H1 (cell line): ENCODE data around the gene PITX1. TPM values are rescaled to one million over a fixed set of nuclear protein-coding genes. Genes with fewer than 3 reads are reported as not detected.

Source experiments
- CTCF ChIA-PET: fragments of 300-600 bp; sonication (Branson Sonifier 250); formaldehyde crosslinking; loops from one replicate; lab custom pipeline; 2021; ENCODE audit not compliant: partially characterized antibody; lab: Charles Lee
- POLR2A ChIA-PET: fragments of 300-600 bp; sonication (Branson Sonifier 250); formaldehyde crosslinking; loops from one replicate; lab custom pipeline; 2021; ENCODE audit warnings: inconsistent platforms; ENCODE audit not compliant: partially characterized antibody; lab: Charles Lee
- DNase-seq, 2 experiments: peaks; one replicate each; pipeline versions ENCODE4 v3.0.0 to v3.0.0-alpha.2; 2010 to 2022; ENCODE audit warnings: low spot score in 2 of 2, low read depth in 1 of 2, mixed read lengths in 1 of 2
- FAIRE-seq: peaks from 2 replicates; lab custom pipeline; 2011; peaks lifted over from hg19 to GRCh38; lab: Jason Lieb, UNC
- H2AFZ ChIP-seq: 2 replicates; pipeline ENCODE4 v1.8.1; 2012; ENCODE audit warnings: low read length, inconsistent platforms
- H2AK5ac ChIP-seq: 2 replicates; pipeline ENCODE4 v1.6.1; 2013; ENCODE audit warnings: low read depth, low read length
- H2BK120ac ChIP-seq: replicated peaks from 2 replicates; pipeline ENCODE3; 2013; ENCODE audit warnings: low read depth, low read length, inconsistent platforms
- H2BK12ac ChIP-seq: 2 replicates; pipeline ENCODE4 v1.6.1; 2013; ENCODE audit warnings: low read depth, low read length
- H2BK15ac ChIP-seq: 2 replicates; pipeline ENCODE4 v1.6.1; 2013; ENCODE audit warnings: low read length
- H2BK20ac ChIP-seq: 2 replicates; pipeline ENCODE4 v1.6.1; 2013; ENCODE audit warnings: low read length
- H2BK5ac ChIP-seq: 2 replicates; pipeline ENCODE4 v1.6.1; 2013; ENCODE audit warnings: low read depth, low read length
- H3K14ac ChIP-seq: 2 replicates; pipeline ENCODE4 v1.6.1; 2013; ENCODE audit warnings: inconsistent platforms; ENCODE audit not compliant: insufficient read length
- H3K18ac ChIP-seq: 2 replicates; pipeline ENCODE4 v1.6.1; 2013; ENCODE audit warnings: low read length; ENCODE audit errors: extremely low read depth
- H3K23ac ChIP-seq: 2 replicates; pipeline ENCODE4 v1.6.1; 2013; ENCODE audit warnings: inconsistent platforms; ENCODE audit not compliant: insufficient read length
- H3K23me2 ChIP-seq: 2 replicates; pipeline ENCODE4 v1.6.1; 2013; ENCODE audit warnings: low read depth, low read length
- H3K27ac ChIP-seq: 2 replicates; pipeline ENCODE4 v1.6.1; 2011; ENCODE audit warnings: low read depth, low read length, inconsistent platforms
- H3K27me3 ChIP-seq, 4 experiments: replicated peaks in 1 of 4; 1 replicate in 1 of 4; 2 replicates in 3 of 4; pipeline versions ENCODE4 v1.6.1 to v1.8.1; 2011 to 2013; ENCODE audit warnings: low read length in 3 of 4, mild to moderate bottlenecking in 3 of 4, inconsistent platforms in 2 of 4, mixed read lengths in 2 of 4, moderate library complexity in 1 of 4; ENCODE audit not compliant: control insufficient read depth in 3 of 4, insufficient read depth in 3 of 4; ENCODE audit errors: extremely low read depth in 1 of 4
- H3K36me3 ChIP-seq, 4 experiments: 2 replicates each; pipeline versions ENCODE4 v1.6.1 to v1.8.1; 2011 to 2013; ENCODE audit warnings: mild to moderate bottlenecking in 4 of 4, low read length in 3 of 4, moderate library complexity in 2 of 4, control low read depth in 1 of 4, inconsistent platforms in 1 of 4; ENCODE audit not compliant: insufficient read depth in 4 of 4, control insufficient read depth in 2 of 4
- H3K4ac ChIP-seq: replicated peaks from 2 replicates; pipeline ENCODE3; 2013; ENCODE audit warnings: low read length, low read depth, mixed read lengths, inconsistent platforms; ENCODE audit not compliant: insufficient read length
- H3K4me1 ChIP-seq, 4 experiments: replicated peaks in 1 of 4; 1 replicate in 1 of 4; 2 replicates in 3 of 4; pipeline versions ENCODE4 v1.6.1 to v1.8.1; 2011 to 2013; ENCODE audit warnings: low read length in 3 of 4, inconsistent platforms in 2 of 4, mixed read lengths in 1 of 4; ENCODE audit not compliant: insufficient read depth in 4 of 4, control insufficient read depth in 3 of 4
- H3K4me2 ChIP-seq, 2 experiments: 2 replicates each; pipeline versions ENCODE4 v1.6.1 to v1.8.1; 2011 to 2013; ENCODE audit warnings: low read depth in 2 of 2, low read length in 2 of 2, control low read depth in 1 of 2, inconsistent platforms in 1 of 2, mild to moderate bottlenecking in 1 of 2; ENCODE audit not compliant: insufficient read depth in 1 of 2
- H3K4me3 ChIP-seq, 4 experiments: fragments of 200-600, 300-600 bp in 1 of 4; sonication (generic), shearing (Covaris generic), sonication (Bioruptor Twin) in 1 of 4; 2 replicates each; pipeline versions ENCODE4 v1.5.1 to v1.8.1; 2011 to 2016; ENCODE audit warnings: low read length in 4 of 4, low read depth in 3 of 4, control low read depth in 2 of 4, inconsistent platforms in 2 of 4, mild to moderate bottlenecking in 2 of 4, mixed read lengths in 1 of 4, moderate library complexity in 1 of 4; ENCODE audit not compliant: insufficient read depth in 2 of 4; ENCODE audit errors: extremely low read depth in 1 of 4
- H3K56ac ChIP-seq: replicated peaks from 2 replicates; pipeline ENCODE3; 2013; ENCODE audit warnings: low read depth, mild to moderate bottlenecking, mixed read lengths, low read length, inconsistent platforms; ENCODE audit not compliant: insufficient read length
- H3K79me1 ChIP-seq: 2 replicates; pipeline ENCODE4 v1.6.1; 2013; ENCODE audit warnings: low read depth, low read length, control low read depth
- H3K79me2 ChIP-seq, 2 experiments: 2 replicates each; pipeline versions ENCODE4 v1.6.1 to v1.8.1; 2012 to 2013; ENCODE audit warnings: low read length in 2 of 2, mild to moderate bottlenecking in 2 of 2, inconsistent platforms in 1 of 2; ENCODE audit not compliant: insufficient read depth in 2 of 2, control insufficient read depth in 1 of 2
- H3K9ac ChIP-seq, 4 experiments: replicated peaks in 1 of 4; 1 replicate in 1 of 4; 2 replicates in 3 of 4; pipeline versions ENCODE4 v1.6.1 to v1.8.1; 2011 to 2013; ENCODE audit warnings: low read depth in 3 of 4, low read length in 3 of 4, control low read depth in 2 of 4, mild to moderate bottlenecking in 2 of 4, moderate library complexity in 2 of 4, inconsistent platforms in 1 of 4; ENCODE audit errors: extremely low read depth in 1 of 4
- H3K9me3 ChIP-seq, 2 experiments: 2 replicates each; pipeline versions ENCODE4 v1.6.1 to v1.8.1; 2012 to 2013; ENCODE audit warnings: mild to moderate bottlenecking in 2 of 2, moderate library complexity in 2 of 2, control low read depth in 1 of 2, inconsistent platforms in 1 of 2, low read depth in 1 of 2, low read length in 1 of 2, mixed read lengths in 1 of 2; ENCODE audit not compliant: insufficient read depth in 2 of 2
- H4K20me1 ChIP-seq, 2 experiments: replicated peaks in 1 of 2; 2 replicates each; pipeline versions ENCODE3 to v1.8.1; 2011 to 2013; ENCODE audit warnings: inconsistent platforms in 2 of 2, low read length in 2 of 2, mild to moderate bottlenecking in 1 of 2; ENCODE audit not compliant: insufficient read depth in 2 of 2, control insufficient read depth in 1 of 2
- H4K5ac ChIP-seq: 2 replicates; pipeline ENCODE4 v1.6.1; 2013; ENCODE audit warnings: low read length, low read depth, mixed read lengths, inconsistent platforms; ENCODE audit not compliant: insufficient read length
- H4K8ac ChIP-seq: 2 replicates; pipeline ENCODE4 v1.8.0; 2013; ENCODE audit warnings: mild to moderate bottlenecking, moderate library complexity, low read length, inconsistent platforms; ENCODE audit not compliant: insufficient read depth; ENCODE audit errors: extremely low read depth
- H4K91ac ChIP-seq: replicated peaks from 2 replicates; pipeline ENCODE3; 2013; ENCODE audit warnings: low read length, mixed read lengths, inconsistent platforms; ENCODE audit not compliant: insufficient read length
- CBX8 ChIP-seq: fragments of 300-800, 300-1000 bp; sonication (generic); IDR thresholded peaks from 2 replicates; pipeline ENCODE4 v1.7.1; 2016; ENCODE audit warnings: low read depth, low read length, borderline replicate concordance
- EP300 ChIP-seq, 2 experiments: IDR thresholded peaks; 1 replicate in 1 of 2; 2 replicates in 1 of 2; pipeline ENCODE4 v1.6.1; 2011 to 2012; ENCODE audit warnings: low read depth in 2 of 2, low read length in 2 of 2, mild to moderate bottlenecking in 2 of 2, borderline replicate concordance in 1 of 2, inconsistent platforms in 1 of 2, moderate library complexity in 1 of 2
- HDAC6 ChIP-seq: IDR thresholded peaks from one replicate; pipeline ENCODE4 v1.7.1; 2012; ENCODE audit warnings: low read depth, mild to moderate bottlenecking, inconsistent platforms, low read length, moderate library complexity
- SAP30 ChIP-seq: fragments of 300-600 bp; sonication (generic); IDR thresholded peaks from 2 replicates; pipeline ENCODE4 v1.7.1; 2012; ENCODE audit warnings: low read length, moderate library complexity, mild to moderate bottlenecking, inconsistent platforms; ENCODE audit not compliant: insufficient read depth, insufficient replicate concordance
- TCF12 ChIP-seq: IDR thresholded peaks from 2 replicates; pipeline ENCODE4 v1.6.1; 2011; ENCODE audit warnings: low read depth, mild to moderate bottlenecking, low read length
- whole genome bisulfite sequencing, 2 experiments: shearing (Covaris generic) in 1 of 2; methylation state at CpG; one replicate each; pipeline versions ENCODE4 v1.1.6 to v1.1.7; 2013 to 2015; ENCODE audit warnings: low lambda C conversion rate in 2 of 2, mixed read lengths in 2 of 2, inconsistent platforms in 1 of 2, low coverage in 1 of 2, missing lambda C conversion rate in 1 of 2; ENCODE audit not compliant: insufficient replicate concordance in 2 of 2, insufficient coverage in 1 of 2, insufficient read length in 1 of 2; ENCODE audit errors: extremely low coverage in 1 of 2, missing lambda C conversion rate in 1 of 2; 5-methylcytosine and 5-hydroxymethylcytosine counted together
- polyA plus RNA-seq, 7 experiments: library from polyadenylated mRNA; depleted of rRNA in 3 of 7; stranded (reverse) in 5 of 7; unstranded in 2 of 7; fragments of >200 nt in 5 of 7; fragments of 200-250 nt in 2 of 7; gene quantifications; 1 replicate in 5 of 7; 2 replicates in 1 of 7; 4 replicates in 1 of 7; pipeline versions ENCODE4 v1.2.1 to v1.2.3, GENCODE V29; 2011 to 2013; ENCODE audit warnings: missing spikeins in 2 of 7, mixed read lengths in 2 of 7
- total RNA-seq: library from RNA; stranded (reverse); fragmentation: NEBNext Ultra II Directional; extraction: Animal tissue kit (Norgen Biotek cat#: 25700); gene quantifications from 2 replicates; pipeline ENCODE4 v1.2.1, GENCODE V29; 2021

Gene PITX1
- total and polyA plus RNA-seq, 2 of the 8 experiments (the other 6 are each of a cell fraction or from before 2014, with no cell fraction given): 0.03 TPM; not detected in 1

GRCh38 chr5:135060021-135060420 lies 26.0 kb upstream of the PITX1 start:
- CTCF ChIA-PET: interaction anchor here (0.6 to 4.9 kb wide), 10 partner anchors 10 to 1703 kb away, joined by 3 to 27 read pairs (median 4); no protein-coding TSS in a partner anchor
- Histone ChIP-seq H3K27ac (no peak overlapping the region), H3K18ac (no peak overlapping the region), H3K79me2 (no peaks in the 10 kb centered on the region), H3K23me2 (no peaks in the 10 kb centered on the region; the same call in 1 of the 2 replicates), H4K8ac (no peak overlapping the region), H3K4me3 (no peak overlapping the region), H3K79me1 (no peaks in the 10 kb centered on the region), H3K27me3 (peaks cover 0 to 13% (median 6%) of the 10 kb centered on the region in 4 experiments; a peak in 4 of 7 replicates), H3K14ac (no peak overlapping the region), H3K9ac (no peak overlapping the region), H2BK5ac (no peak overlapping the region), H2BK120ac (no peak overlapping the region), H4K91ac (no peak overlapping the region), H2AFZ (no peak overlapping the region), H3K36me3 (no peaks in the 10 kb centered on the region), H3K4ac (no peak overlapping the region), H3K23ac (no peak overlapping the region), H2BK20ac (no peak overlapping the region), H3K9me3 (no peaks in the 10 kb centered on the region), H2BK15ac (no peak overlapping the region), H2AK5ac (no peak overlapping the region), H3K56ac (no peak overlapping the region), H4K20me1 (no peaks in the 10 kb centered on the region), H3K4me2 (no peak overlapping the region), H2BK12ac (no peak overlapping the region), H4K5ac (no peak overlapping the region), H3K4me1 (0 out of 7 replicates have a peak, but pooled peaks cover 0 to 2% (median 0%) of the 10 kb centered on the region in 4 experiments)
- 82% methylated on average over 3 of the region's 3 CpGs; no CpG with 5 or more reads in 1 of the 2 experiments for WGBS, 2 experiments
- FAIRE-seq (no peak), DNase-seq (no peak)
- POLR2A ChIA-PET: no interaction called here
- TF ChIP-seq SAP30 (no peak), HDAC6 (no peak), TCF12 (no peak), EP300 (IDR thresholded peaks at IDR 0.05; ENCODE audit: borderline replicate concordance in 1 of 2, low read depth in 2 of 2, low read length in 2 of 2) (no peak), CBX8 (no peak)
